Body of pancreas (tissue), 4 donors: ENCODE measurements around the gene TOM1L2. TPM values are rescaled to one million over a fixed set of nuclear protein-coding genes. Genes with fewer than 3 reads are reported as not detected.

ENCODE experiments used
- ATAC-seq: fragments of 150-250 bp; one replicate; pipeline ENCODE4 v1.9.1; 2016
- DNase-seq, 4 donors: peaks; one replicate each; pipeline ENCODE4 v3.0.0-alpha.2; 2019
- H3K27ac ChIP-seq, 4 donors: fragments of 200-600 bp; sonication (generic); 1 replicate in 3 of 4; 2 replicates in 1 of 4; pipeline versions ENCODE4 v1.5.1 to v1.6.1; 2016 to 2019; ENCODE audit warnings: mild to moderate bottlenecking in 1 of 4, mixed read lengths in 1 of 4, moderate library complexity in 1 of 4
- H3K27me3 ChIP-seq, 2 donors: fragments of 200-600 bp; sonication (generic); one replicate each; pipeline ENCODE4 v1.6.0; 2016; ENCODE audit warnings: mild to moderate bottlenecking in 1 of 2
- H3K36me3 ChIP-seq, 2 donors: fragments of 200-600 bp; sonication (generic); replicated peaks in 1 of 2; 2 replicates each; pipeline ENCODE4 v1.5.1; 2016; ENCODE audit warnings: low read depth in 2 of 2; ENCODE audit not compliant: insufficient read depth in 1 of 2
- H3K4me1 ChIP-seq: fragments of 200-600 bp; sonication (generic); one replicate; pipeline ENCODE4 v1.6.0; 2016
- H3K4me3 ChIP-seq, 2 donors: fragments of 200-600 bp; sonication (generic); 1 replicate in 1 of 2; 2 replicates in 1 of 2; pipeline ENCODE4 v1.5.1; 2016 to 2019
- H3K9me3 ChIP-seq, 3 donors: fragments of 200-600 bp; sonication (generic); 1 replicate in 2 of 3; 2 replicates in 1 of 3; pipeline ENCODE4 v1.5.1; 2016
- POLR2A ChIP-seq, 3 donors: fragments of 450-650 bp; IDR thresholded peaks; one replicate each; pipeline ENCODE4 v1.6.1; 2016; ENCODE audit warnings: antibody characterized with exemption in 3 of 3, mild to moderate bottlenecking in 2 of 3
- WGBS, 2 donors: methylation state at CpG; one replicate each; pipeline ENCODE4 v1.1.5; 2017; 5-methylcytosine and 5-hydroxymethylcytosine counted together
- intact Hi-C: fragments of 100-400 bp; cut with DNase I; formaldehyde crosslinking; loops from one replicate; pipeline ENCODE4 v1.15.1; 2023
- total RNA-seq, 2 donors: library from RNA; depleted of rRNA; stranded (reverse); fragments of >200 nt; gene quantifications; one replicate each; pipeline ENCODE4 v1.1.0, GENCODE V29; 2016
- TF ChIP-seq, protein P1 (sequence below), 7 experiments: fragments of 450-650 bp in 4 of 7; fragments of 200-600 bp in 3 of 7; sonication (generic) in 3 of 7; IDR thresholded peaks; one replicate each; pipeline ENCODE4 v1.5.1; 2016 to 2019; ENCODE audit warnings: antibody characterized with exemption in 7 of 7

The TOM1L2 gene
- total RNA-seq, 2 donors from 2014 or later, result 35.9 to 55.8 TPM

DNA sequence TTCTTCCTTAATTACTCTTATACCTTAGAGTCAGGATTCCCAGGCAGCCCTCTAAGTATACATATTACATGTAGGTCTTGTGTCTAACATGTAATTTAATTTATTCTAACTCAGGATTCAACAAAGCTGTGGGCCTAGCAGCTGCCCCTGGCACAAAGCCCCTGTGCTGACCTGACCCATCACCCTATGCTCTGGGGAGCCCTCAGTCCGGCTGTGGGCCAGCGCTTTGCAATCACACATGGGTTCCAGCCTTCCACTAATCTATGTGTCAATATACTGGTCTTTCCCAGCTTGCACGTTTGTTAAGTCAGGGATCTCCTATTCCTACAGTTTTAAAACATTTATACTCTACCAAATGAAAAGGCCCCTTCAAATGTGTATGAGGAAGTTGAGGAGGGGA, 72.7 kb downstream of the TOM1L2 start:
- no peaks in the 10 kb centered on the region for H3K27me3 ChIP-seq
- TF ChIP-seq, protein P1, sequence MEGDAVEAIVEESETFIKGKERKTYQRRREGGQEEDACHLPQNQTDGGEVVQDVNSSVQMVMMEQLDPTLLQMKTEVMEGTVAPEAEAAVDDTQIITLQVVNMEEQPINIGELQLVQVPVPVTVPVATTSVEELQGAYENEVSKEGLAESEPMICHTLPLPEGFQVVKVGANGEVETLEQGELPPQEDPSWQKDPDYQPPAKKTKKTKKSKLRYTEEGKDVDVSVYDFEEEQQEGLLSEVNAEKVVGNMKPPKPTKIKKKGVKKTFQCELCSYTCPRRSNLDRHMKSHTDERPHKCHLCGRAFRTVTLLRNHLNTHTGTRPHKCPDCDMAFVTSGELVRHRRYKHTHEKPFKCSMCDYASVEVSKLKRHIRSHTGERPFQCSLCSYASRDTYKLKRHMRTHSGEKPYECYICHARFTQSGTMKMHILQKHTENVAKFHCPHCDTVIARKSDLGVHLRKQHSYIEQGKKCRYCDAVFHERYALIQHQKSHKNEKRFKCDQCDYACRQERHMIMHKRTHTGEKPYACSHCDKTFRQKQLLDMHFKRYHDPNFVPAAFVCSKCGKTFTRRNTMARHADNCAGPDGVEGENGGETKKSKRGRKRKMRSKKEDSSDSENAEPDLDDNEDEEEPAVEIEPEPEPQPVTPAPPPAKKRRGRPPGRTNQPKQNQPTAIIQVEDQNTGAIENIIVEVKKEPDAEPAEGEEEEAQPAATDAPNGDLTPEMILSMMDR (IDR thresholded peaks at IDR 0.05), result no peak
- no peak for TF ChIP-seq POLR2A (IDR thresholded peaks at IDR 0.05)
- WGBS, 2 donors, result 83 to 90% methylated on average over 3 of the region's 3 CpGs
- intact Hi-C loops, result loop anchor here (10.0 kb wide), 1 partner anchor 125 kb away; no protein-coding TSS in a partner anchor
- no peak for ATAC-seq
- no peak overlapping the region for H3K27ac ChIP-seq
- peaks cover 12% of the 10 kb centered on the region for H3K4me1 ChIP-seq
- H3K4me3 ChIP-seq, result no peak overlapping the region
- no peaks in the 10 kb centered on the region for H3K36me3 ChIP-seq
- DNase-seq, result no peak
- H3K9me3 ChIP-seq, result no peaks in the 10 kb centered on the region

GRCh38 chr17:17898673-17899072, 73.5 kb downstream of the TOM1L2 start:
- H3K27me3 ChIP-seq, result no peaks in the 10 kb centered on the region
- WGBS, 2 donors, result 95 to 98% methylated on average over 2 of the region's 2 CpGs
- no peak for DNase-seq
- H3K9me3 ChIP-seq, result no peaks in the 10 kb centered on the region
- H3K4me1 ChIP-seq, result peaks cover 12% of the 10 kb centered on the region
- no peak for TF ChIP-seq POLR2A (IDR thresholded peaks at IDR 0.05)
- TF ChIP-seq, protein P1 (IDR thresholded peaks at IDR 0.05), result no peak
- H3K36me3 ChIP-seq, result no peaks in the 10 kb centered on the region
- no peak overlapping the region for H3K4me3 ChIP-seq
- ATAC-seq, result no peak
- intact Hi-C loops, result loop anchor here (10.0 kb wide), 1 partner anchor 126 kb away; no protein-coding TSS in a partner anchor
- H3K27ac ChIP-seq, result no peak overlapping the region

GRCh38 chr17:17897442-17897841, 74.8 kb downstream of the TOM1L2 start:
- Histone ChIP-seq H3K36me3 (peaks cover 0 to 2% of the 10 kb centered on the region in 2 donors), H3K4me1 (peaks cover 12% of the 10 kb centered on the region), H3K27ac (no peak overlapping the region), H3K27me3 (no peaks in the 10 kb centered on the region), H3K4me3 (no peak overlapping the region), H3K9me3 (no peaks in the 10 kb centered on the region)
- WGBS, 2 donors, result 77 to 84% methylated on average over 2 of the region's 2 CpGs
- DNase-seq, result no peak
- TF ChIP-seq POLR2A (IDR thresholded peaks at IDR 0.05), result no peak
- TF ChIP-seq, protein P1 (IDR thresholded peaks at IDR 0.05), result no peak
- intact Hi-C loops, result loop anchor here (10.0 kb wide), 1 partner anchor 127 kb away; no protein-coding TSS in a partner anchor
- no peak for ATAC-seq

DNA sequence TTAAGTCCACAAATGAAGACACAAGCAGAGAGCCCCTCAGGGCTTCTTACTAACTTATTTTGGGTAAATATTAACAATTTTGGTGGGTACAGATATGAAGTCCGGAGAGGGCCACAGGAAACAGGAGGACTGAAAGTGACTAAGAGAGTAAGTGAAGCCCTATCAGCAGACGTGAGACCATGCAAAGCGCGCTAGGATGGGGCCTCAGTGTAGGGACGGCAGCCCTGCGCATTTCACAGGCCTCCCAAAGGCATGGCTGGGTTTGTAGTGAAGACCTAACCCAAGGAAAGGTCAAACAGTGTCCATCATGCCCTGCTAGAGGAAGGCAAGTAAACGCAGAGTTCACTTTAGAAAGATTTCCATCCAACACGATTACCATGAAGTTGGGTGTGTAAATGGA, 75.5 kb downstream of the TOM1L2 start:
- TF ChIP-seq POLR2A (IDR thresholded peaks at IDR 0.05), result no peak
- TF ChIP-seq, protein P1 (IDR thresholded peaks at IDR 0.05), result no peak
- 85 to 88% methylated on average over 8 of the region's 8 CpGs for WGBS, 2 donors
- Histone ChIP-seq H3K4me3 (no peak overlapping the region), H3K27me3 (no peaks in the 10 kb centered on the region), H3K4me1 (peaks cover 12% of the 10 kb centered on the region), H3K36me3 (peaks cover 0 to 2% of the 10 kb centered on the region in 2 donors), H3K9me3 (no peaks in the 10 kb centered on the region), H3K27ac (no peak overlapping the region)
- ATAC-seq (no peak), DNase-seq (no peak)
- intact Hi-C loops, result loop anchor here (10.0 kb wide), 1 partner anchor 128 kb away; no protein-coding TSS in a partner anchor
